Stimulated activated CD8-positive, alpha-beta memory T cell treated with anti-CD3 and anti-CD28 coated beads, Interleukin-4, amount 100 ng/mL, for 4 hours (primary cell): ENCODE results near the gene ZFC3H1.
A peak's percentile ranks its signal among the peaks of the same experiment; 100 is the strongest.

Experiments used
- DNase-seq, 2 donors: peaks; one replicate each; pipeline ENCODE4 v3.0.0-alpha.2; 2020; ENCODE audit warnings: low read depth in 2 of 2, low spot score in 1 of 2

ZFC3H1 gene

DNA sequence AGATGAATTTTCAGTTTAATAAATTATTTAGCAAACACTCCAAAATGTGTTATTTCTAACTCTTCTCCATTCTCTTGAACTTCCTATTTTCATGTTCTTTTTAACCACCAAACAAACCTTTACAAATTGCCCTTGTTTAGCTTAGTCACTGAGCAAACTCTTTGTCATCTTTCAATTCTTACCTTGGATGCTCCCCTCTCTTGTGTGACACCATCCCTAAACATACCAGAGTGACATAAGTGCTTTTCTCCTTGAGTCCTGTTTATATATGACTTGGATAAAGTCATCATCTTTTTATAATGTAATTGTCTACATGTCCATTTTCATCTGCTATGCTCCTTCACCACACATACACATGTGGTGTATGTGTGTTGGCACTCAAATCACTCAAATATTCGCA is 18.8 kb upstream of the ZFC3H1 start:
- DNase-seq, result no peak

DNA sequence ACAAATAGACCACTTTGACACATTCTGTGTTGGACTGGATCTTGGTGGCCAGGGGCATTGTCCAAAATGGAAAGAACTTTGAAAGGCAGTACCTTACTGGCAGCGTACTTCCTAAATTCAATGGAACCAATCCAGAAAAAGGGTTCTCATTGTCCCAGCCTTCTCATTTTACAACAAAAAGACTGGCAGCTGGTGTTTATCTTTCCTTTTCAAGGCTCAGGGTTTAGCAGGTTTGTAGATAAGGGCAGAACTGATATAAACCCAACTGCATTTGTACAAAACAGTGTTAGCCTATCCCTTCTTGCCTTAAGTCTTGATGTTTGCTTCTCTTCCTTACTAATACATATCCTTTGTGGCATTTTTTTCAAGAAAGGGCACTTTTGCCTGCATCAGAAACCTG is 8.2 kb upstream of the ZFC3H1 start:
- no peak for DNase-seq

DNA sequence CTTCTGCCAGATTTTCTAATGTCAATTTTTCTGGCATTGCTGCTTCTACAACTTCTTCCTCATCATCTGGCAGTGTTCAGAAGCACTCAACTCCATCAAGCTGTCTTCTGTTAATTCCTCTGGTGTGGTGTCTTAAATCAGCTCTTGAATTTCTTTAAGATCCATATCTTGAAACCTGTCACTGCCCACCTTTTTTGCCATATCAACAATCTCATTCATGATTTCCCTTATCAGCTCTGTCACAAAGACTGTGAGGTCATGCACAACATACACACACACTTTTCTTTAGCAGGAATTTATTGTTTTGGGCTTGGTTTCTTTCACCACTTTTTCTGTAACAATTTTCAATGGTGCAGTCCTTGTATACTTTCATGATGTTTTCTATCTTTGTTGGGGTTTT is 7.7 kb upstream of the ZFC3H1 start:
- DNase-seq, result no peak

GRCh38 chr12:71666259-71666658 is 2.6 kb upstream of the ZFC3H1 start:
- no peak for DNase-seq

DNA sequence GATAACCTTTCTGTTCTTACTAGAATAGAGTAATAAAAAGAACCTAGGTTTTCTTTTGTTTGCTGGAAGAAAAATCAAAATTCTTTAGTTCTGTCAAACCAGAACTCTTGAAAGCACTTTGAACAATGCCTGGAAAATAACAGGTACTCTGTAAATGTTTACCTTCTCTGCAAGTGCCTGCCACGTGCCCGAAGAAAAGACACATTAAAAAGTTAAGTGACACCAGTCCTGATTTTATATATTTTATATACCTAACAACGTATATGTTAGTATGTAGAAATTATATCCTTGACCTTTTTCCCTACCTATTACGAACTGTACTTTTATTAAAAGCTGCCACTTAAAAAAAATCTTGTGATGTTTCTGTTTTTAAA is 1.4 kb upstream of the ZFC3H1 start:
- DNase-seq, result no peak

DNA sequence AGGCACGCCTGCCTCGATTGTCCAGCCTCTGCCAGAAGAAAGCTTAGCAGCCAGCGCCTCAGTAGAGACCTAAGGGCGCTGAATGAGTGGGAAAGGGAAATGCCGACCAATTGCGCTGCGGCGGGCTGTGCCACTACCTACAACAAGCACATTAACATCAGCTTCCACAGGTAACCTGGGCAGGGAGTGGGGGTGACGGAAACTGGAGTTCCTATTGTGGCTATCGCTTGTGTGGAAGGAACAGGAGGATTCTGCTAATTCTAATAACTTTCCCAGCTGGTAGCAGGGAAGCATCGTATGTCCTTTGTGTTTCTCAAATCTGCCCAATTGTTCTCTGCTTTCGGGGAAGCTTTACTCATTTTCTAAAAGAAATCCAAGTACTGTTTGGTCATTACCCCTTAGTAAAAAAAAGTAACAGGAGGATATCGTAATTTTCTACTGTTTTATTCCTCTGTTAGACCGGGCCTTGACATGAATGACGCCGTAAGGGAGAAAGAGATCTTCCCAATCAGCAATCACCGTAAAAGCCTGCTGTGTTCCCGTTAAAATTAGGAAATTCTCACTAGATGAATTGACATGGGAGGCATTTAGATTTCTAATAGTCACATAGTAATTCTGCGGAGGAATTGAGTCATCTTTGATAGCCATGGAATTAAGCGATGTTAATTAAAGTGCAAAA is 902 bp upstream of the ZFC3H1 start:
- no peak for DNase-seq

DNA sequence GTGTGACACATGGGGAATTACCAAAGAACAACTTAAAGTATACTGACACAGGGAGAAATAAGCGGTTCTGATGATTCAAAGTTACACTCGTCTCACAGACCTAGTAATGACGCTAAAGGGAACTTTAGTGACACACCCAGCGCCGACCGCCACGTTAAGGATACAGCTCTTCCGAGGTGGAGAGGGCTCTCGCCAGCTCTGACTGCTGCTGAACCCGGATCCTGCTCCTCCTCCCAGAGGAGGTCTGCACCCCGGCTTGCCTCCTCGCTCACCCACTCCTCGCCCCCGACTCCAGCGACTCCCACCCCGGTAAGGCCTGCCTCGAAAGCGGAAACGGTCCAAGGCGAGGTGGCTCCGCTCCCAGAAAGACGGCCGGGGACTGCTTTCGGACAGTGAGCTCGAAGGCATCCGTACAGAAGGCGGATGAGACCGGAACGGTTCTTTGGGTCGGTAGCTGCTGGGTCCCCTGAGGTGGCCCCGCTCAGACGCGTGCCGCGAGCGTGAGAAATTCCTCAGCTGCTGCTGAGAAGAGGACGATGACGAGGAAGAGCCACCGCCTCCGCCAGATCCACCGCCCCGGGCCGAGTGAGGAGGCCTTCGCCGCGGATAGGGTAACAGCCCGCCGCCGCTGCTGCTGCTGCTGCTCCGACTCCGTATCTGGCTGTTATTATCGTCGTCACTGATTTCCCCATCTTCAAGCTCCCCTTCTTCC is 643 bp downstream of the ZFC3H1 start:
- DNase-seq, result peak; percentile 53 to 56

DNA sequence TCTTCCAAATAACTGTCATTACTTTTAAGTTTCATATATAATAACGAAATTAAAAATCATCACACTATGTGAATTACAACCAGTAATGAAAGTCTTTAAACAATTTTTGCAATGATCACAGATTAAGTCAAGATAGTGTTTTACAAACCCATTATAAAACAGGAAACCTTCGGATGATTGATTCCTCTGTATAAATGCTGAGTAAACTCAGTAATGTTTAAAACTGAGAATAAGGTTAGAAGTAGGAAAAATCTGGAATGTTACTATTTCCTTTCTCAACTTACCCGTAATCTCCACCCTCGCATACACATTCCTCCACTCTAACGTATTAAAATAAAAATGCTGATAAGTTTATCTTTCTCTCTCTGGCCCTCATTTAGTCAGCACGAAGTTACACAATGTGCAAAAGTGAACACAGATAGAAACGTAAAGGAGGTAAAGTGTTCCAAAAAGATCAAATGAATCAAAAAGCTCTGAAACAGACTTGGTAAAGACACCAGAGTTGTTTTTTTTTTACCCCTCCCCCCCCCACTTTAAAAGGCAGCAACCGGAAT is 1.6 kb downstream of the ZFC3H1 start:
- no peak for DNase-seq

DNA sequence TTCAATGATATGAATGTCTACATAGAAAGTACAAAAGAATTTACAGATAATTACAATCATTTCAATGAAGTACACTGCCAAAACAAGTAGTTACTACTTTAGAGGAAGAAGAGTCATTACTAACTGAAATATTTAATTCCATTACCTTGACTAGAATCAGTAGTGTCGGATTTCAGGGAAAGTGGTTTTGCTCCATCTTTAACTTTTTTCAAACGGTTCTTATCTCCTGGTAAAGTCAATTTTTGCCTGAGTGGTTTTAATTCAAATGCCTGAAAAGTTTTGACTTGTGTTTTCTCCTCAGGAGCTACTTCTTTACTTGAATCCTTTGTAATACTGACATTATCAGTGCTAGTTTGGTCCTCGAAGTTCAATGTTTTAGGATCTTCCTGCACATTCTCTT is 6.9 kb downstream of the ZFC3H1 start:
- DNase-seq, result no peak

GRCh38 chr12:71655907-71656306 is 7.7 kb downstream of the ZFC3H1 start:
- DNase-seq, result no peak

DNA sequence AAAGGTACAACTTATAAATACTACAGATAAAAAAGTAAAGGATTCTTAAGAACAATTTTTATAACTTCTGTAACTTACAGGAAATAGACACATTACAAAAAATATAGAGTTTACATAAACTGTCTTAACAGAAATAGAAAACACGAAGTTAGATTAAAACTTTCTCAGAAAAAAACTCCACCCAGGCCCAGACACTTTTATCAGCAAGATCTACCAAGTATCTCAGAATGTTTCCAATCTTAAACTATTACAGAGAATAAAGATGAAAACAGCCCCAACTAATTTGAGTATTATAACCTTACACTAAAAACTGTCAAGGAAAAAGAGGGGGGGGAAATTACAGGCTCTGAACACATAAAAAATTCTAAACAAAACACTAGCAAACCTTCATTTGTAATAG is 8.2 kb downstream of the ZFC3H1 start:
- DNase-seq, result no peak

DNA sequence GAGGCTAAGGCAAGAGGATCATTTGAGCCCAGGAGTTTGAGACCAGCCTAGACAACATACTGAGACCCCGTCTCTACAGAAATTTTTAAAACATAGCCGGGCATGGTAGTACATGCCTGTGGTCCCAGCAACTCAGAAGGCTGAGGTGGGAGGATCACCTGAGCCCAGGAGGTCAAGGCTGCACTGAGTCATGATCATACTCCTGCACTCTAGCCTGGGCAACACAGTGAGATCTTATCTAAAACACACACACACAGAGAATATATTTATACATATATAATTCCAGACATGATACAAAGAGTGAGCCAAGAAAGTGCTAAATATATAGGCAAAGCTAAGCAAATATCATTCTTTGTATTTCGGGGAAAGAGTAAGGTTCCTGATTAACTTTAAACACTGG is 9.4 kb downstream of the ZFC3H1 start:
- DNase-seq, result no peak

- no peak for DNase-seq
Measured at GRCh38 chr12:71653137-71653536, 10.5 kb downstream of the ZFC3H1 start.

- DNase-seq, result no peak
Measured at GRCh38 chr12:71652656-71653055, 11.0 kb downstream of the ZFC3H1 start.

DNA sequence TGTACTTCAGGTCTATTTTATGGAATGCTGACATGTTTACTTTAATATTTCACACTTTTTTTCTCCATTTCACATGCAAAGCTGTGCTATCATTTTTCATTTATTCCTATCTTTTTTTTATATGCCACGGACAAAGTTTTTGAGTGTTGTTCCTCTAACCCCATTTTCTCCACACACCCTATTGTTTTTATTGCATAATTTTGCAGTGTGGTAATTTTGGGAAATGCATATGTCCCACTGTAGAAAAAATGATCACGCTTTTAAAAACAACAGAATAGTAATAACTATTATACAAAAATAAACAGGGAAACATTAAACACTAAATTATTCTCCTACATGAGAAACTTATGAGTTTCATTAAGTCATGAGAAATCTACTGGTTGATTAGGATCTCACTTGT is 14.2 kb downstream of the ZFC3H1 start:
- no peak for DNase-seq

GRCh38 chr12:71648537-71648936 is 15.1 kb downstream of the ZFC3H1 start:
- DNase-seq, result no peak

DNA sequence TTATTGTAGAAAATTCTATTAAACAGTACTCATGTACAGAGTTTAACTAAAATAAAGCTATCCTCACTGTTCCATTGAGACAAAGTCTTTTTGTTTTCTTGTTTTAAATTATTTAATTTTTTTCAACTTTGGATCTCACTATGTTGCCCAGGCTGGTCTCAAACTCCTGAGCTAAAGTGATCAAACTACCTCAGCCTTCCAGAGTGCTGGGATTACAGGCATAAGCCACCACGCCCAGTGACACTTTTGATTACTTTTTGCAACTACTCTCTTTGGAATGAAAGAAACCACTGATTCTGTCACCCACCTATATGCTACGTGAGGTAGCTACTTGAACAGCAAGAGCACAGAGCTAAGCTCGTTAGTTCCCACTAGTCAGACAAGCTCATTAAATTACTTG is 17.1 kb downstream of the ZFC3H1 start:
- DNase-seq, result no peak

GRCh38 chr12:71645268-71645667 is 18.4 kb downstream of the ZFC3H1 start:
- no peak for DNase-seq

GRCh38 chr12:71642264-71642663 is 21.4 kb downstream of the ZFC3H1 start:
- DNase-seq, result no peak

DNA sequence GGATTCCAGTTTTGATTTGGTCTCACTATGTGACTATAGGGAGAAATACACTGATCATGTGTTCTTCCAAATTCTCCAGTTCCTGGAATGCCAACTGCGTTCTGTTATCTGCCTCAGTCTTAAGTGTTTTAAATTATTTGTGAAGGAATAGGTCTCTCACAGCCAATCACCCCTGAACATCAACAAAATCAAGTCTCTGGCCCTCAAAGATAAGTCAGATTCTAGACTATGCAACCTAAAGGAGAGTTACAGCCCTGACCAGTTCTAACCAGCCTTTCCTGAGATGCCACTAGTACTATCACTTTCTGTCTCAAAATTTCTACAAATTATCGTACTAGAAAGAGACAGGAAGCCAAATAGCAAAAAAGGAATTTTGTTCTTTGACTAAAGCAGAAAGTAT is 22.3 kb downstream of the ZFC3H1 start:
- no peak for DNase-seq

GRCh38 chr12:71640316-71640715 is 23.3 kb downstream of the ZFC3H1 start:
- DNase-seq, result no peak

GRCh38 chr12:71639341-71639760 is 24.3 kb downstream of the ZFC3H1 start:
- no peak for DNase-seq

DNA sequence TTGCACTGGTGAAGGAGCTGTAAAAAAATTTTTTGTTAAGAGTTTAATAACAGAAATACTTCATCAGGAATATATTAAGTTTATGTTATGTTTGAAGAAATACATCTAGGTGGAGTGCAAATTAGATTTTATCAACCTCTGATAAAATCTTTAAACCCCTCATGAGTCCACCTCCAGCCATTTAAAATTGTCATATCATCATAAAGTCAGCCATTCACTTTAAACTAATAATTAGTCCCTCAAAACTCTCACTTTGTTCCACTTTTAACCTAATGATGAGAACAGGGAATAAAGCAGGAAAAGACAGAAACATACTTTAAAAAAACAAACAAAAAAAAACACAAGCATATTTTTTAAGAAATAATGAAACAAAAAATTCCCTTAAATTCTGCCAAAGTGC is 25.1 kb downstream of the ZFC3H1 start:
- no peak for DNase-seq
